Stimulated activated naive CD8-positive, alpha-beta T cell treated with anti-CD3 and anti-CD28 coated beads, Interleukin-15, Interleukin-2, amounts not matched to agents 100 ng/mL and 50 ng/mL, for 24 hours (primary cell): ENCODE measurements around the gene RAP1GAP2.
"Not testable (repeated sequence)": the region's sequence is repeated elsewhere in the genome, so short reads cannot be mapped to it uniquely, and the experiment has no call there.

Experiments
- H3K27ac Mint-ChIP-seq: one replicate; pipeline ENCODE4 v1.8.0; 2021; ENCODE audit warnings: mild to moderate bottlenecking, mixed read lengths
- H3K27me3 Mint-ChIP-seq: one replicate; pipeline ENCODE4 v1.8.0; 2021; ENCODE audit warnings: mixed read lengths
- H3K36me3 Mint-ChIP-seq: one replicate; pipeline ENCODE4 v1.8.0; 2021; ENCODE audit warnings: low read depth, mixed read lengths
- H3K4me1 Mint-ChIP-seq: one replicate; pipeline ENCODE4 v1.8.0; 2021; ENCODE audit warnings: low read depth, mixed read lengths
- H3K4me3 Mint-ChIP-seq: one replicate; pipeline ENCODE4 v1.8.0; 2021; ENCODE audit warnings: mild to moderate bottlenecking, mixed read lengths
- H3K9me3 Mint-ChIP-seq: one replicate; pipeline ENCODE4 v1.8.0; 2021; ENCODE audit warnings: mixed read lengths

The RAP1GAP2 gene

DNA sequence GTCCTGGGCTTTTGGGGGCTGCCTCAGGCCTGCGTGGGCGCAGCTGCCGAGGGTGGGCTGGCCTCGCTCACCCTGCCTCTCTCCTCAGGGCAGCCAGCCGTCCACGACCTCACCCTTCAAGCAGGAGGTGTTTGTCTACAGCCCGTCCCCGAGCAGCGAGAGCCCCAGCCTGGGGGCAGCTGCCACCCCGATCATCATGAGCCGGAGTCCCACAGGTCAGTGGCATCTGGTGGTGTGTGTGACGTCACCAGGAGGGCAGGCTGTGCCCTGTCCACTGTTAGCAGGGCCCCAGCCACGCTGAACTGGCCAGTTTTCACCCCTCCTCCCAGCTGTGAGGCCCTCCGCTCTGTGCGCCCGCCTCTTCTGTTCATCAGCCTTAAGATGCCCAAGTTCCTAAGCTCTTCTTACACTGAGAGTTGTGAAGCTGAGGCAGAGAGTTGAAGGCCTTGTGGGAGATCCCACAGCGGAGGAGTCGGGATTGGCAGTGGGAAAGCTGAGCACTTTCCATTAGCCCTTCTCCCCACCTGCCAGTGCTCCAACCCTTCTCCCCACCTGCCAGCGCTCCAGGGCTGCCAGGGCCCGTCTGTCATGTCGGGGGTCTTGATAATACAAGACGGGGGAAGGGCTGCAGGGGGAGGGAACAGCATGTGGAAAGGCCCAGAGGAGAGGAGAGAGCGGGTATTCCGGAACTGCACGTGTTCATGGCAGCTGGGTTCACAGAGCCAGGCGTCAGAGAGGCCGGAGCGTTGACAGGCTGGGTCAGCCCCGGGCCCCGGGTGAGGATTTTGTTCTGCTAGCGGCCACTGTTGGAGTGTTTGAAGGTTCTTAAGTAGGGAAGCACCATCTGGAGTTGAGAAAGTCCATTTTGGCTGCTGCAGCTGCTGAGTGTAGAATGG is 230.9 kb downstream of the RAP1GAP2 start:
- H3K4me3 Mint-ChIP-seq: no peak overlapping the region
- H3K9me3 Mint-ChIP-seq: peaks cover 15% of the 10 kb centered on the region
- H3K4me1 Mint-ChIP-seq: no peaks in the 10 kb centered on the region
- H3K36me3 Mint-ChIP-seq: peaks cover 26% of the 10 kb centered on the region
- H3K27me3 Mint-ChIP-seq: no peaks in the 10 kb centered on the region
- H3K27ac Mint-ChIP-seq: no peak overlapping the region

GRCh38 chr17:3027786-3028532 is 231.7 kb downstream of the RAP1GAP2 start:
- Mint-ChIP-seq H3K9me3 (peaks cover 9% of the 10 kb centered on the region), H3K4me3 (no peak overlapping the region), H3K36me3 (peaks cover 17% of the 10 kb centered on the region), H3K4me1 (no peaks in the 10 kb centered on the region), H3K27ac (no peak overlapping the region), H3K27me3 (no peaks in the 10 kb centered on the region)

- Mint-ChIP-seq H3K4me1 (no peaks in the 10 kb centered on the region), H3K27ac (no peak overlapping the region), H3K4me3 (no peak overlapping the region), H3K36me3 (peaks cover 7% of the 10 kb centered on the region), H3K9me3 (no peaks in the 10 kb centered on the region), H3K27me3 (no peaks in the 10 kb centered on the region)
These were observed 233.1 kb downstream of the RAP1GAP2 start for GRCh38 chr17:3029213-3029913.

- Mint-ChIP-seq H3K4me1 (no peaks in the 10 kb centered on the region), H3K4me3 (no peak overlapping the region), H3K27ac (no peak overlapping the region), H3K9me3 (no peaks in the 10 kb centered on the region), H3K36me3 (peaks cover 3% of the 10 kb centered on the region), H3K27me3 (no peaks in the 10 kb centered on the region)
These were observed 233.9 kb downstream of the RAP1GAP2 start for GRCh38 chr17:3030096-3030495.

- H3K27me3 Mint-ChIP-seq, H3K4me1 Mint-ChIP-seq, H3K9me3 Mint-ChIP-seq, H3K36me3 Mint-ChIP-seq, H3K27ac Mint-ChIP-seq, H3K4me3 Mint-ChIP-seq: not testable (repeated sequence)
These were observed 234.7 kb downstream of the RAP1GAP2 start for GRCh38 chr17:3030852-3031470.

- peaks cover 3% of the 10 kb centered on the region for H3K36me3 Mint-ChIP-seq
- H3K9me3 Mint-ChIP-seq: no peaks in the 10 kb centered on the region
- no peak overlapping the region for H3K4me3 Mint-ChIP-seq
- H3K27me3 Mint-ChIP-seq: no peaks in the 10 kb centered on the region
- no peak overlapping the region for H3K27ac Mint-ChIP-seq
- no peaks in the 10 kb centered on the region for H3K4me1 Mint-ChIP-seq
These were observed 236.3 kb downstream of the RAP1GAP2 start for GRCh38 chr17:3032258-3033247.

GRCh38 chr17:3033248-3033640 is 237.0 kb downstream of the RAP1GAP2 start:
- Mint-ChIP-seq H3K4me1 (no peaks in the 10 kb centered on the region), H3K4me3 (no peak overlapping the region), H3K27ac (no peak overlapping the region), H3K27me3 (no peaks in the 10 kb centered on the region), H3K9me3 (no peaks in the 10 kb centered on the region), H3K36me3 (peaks cover 3% of the 10 kb centered on the region)

DNA sequence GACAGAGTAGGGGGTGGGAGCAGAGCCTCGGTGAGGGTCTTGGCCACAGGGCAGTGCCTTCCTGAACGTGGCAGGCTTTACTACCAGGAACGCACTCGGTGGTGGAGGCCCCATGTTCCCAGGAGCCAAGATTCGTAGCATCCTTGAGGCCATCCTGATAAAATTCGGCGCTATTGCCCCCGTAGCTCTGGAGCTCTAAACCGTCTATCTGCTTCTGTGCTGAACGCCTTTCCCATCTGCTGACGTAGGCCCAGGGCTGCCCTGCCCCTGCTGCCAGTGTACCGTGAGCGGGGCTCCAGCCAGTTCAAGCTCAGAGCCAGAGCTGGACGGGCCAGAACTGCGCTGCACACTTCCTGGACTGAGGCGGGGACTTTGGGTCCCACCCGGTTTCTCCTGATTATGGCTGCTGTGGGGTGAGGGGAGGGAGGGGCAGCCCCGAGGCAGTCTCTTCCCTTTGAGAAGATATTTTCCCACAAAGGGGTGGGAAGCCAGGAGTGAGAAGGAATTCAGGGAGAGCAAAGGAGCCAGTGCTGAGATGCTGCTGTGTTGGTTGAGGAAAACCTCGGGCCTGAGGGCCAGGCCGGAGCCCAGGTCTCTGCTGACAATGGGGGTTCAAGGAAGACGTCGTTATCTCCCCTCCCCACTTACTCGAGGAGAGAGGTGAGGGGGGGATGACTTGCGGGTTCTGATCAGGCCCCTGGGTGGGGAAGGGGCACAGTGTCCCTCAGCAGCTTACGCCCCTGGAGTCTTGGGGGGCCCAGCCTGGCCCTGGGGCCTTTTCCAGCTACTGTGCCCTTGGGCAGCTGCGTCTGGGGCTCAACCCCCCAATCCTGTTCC is 237.7 kb downstream of the RAP1GAP2 start:
- Mint-ChIP-seq H3K27me3 (no peaks in the 10 kb centered on the region), H3K9me3 (no peaks in the 10 kb centered on the region), H3K36me3 (peaks cover 2% of the 10 kb centered on the region), H3K27ac (no peak overlapping the region), H3K4me1 (no peaks in the 10 kb centered on the region), H3K4me3 (no peak overlapping the region)

GRCh38 chr17:3034578-3034920 is 238.3 kb downstream of the RAP1GAP2 start:
- no peaks in the 10 kb centered on the region for H3K36me3 Mint-ChIP-seq
- no peaks in the 10 kb centered on the region for H3K27me3 Mint-ChIP-seq
- no peak overlapping the region for H3K4me3 Mint-ChIP-seq
- peaks cover under 1% of the 10 kb centered on the region for H3K4me1 Mint-ChIP-seq
- H3K9me3 Mint-ChIP-seq: no peaks in the 10 kb centered on the region
- no peak overlapping the region for H3K27ac Mint-ChIP-seq

DNA sequence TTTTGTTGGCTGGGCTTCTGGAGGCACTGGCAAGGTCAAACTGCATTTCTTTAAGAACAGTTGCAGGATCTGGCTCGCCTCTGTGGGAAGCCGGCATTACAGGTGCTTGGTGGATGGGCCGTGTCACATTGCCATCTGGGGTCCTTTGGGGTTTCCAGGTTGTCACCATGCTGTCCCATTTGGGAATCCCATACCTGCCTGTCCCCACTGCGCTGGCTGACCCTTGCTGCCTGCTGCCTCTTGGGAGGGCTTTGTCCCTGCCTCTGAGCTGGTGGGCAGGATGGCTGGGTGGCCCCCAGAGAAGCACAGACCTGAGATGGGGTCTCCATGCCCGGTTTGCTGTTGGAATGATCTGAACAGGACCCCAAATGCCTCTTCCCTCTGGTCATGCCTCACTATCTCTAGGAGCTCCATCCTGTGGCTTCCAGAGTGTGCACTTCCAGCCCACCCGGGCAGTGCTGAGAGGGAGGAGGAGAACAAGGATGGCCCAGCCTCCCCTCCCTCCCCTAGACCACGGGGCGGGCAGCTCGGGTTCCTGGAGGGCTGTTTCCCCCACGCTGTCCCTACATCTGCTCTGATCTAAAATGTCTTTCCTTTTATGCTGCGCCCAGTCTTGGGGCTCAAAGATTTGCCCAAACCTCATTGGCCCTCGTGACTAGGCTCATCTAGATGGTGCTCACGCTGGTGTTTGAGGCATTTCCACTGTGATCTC is 239.2 kb downstream of the RAP1GAP2 start:
- no peaks in the 10 kb centered on the region for H3K9me3 Mint-ChIP-seq
- H3K36me3 Mint-ChIP-seq: no peaks in the 10 kb centered on the region
- peaks cover 3% of the 10 kb centered on the region for H3K27me3 Mint-ChIP-seq
- no peak overlapping the region for H3K27ac Mint-ChIP-seq
- H3K4me1 Mint-ChIP-seq: peaks cover 3% of the 10 kb centered on the region
- H3K4me3 Mint-ChIP-seq: no peak overlapping the region

DNA sequence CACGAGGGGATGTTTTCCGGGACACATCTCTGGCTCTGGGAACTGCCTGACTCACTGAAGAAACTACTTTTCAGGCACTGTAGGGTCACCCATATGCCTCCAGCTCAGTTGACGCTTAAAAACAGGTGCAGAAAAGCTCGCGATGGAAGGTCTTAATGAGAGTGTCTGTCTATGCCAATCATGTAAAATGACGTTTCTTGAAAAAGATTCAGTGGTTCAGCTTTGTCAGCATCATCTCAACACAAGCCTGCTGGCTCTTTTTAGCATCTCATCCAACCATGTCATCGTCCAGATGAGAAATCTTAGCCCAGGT is 239.7 kb downstream of the RAP1GAP2 start:
- Mint-ChIP-seq H3K4me1 (peaks cover 3% of the 10 kb centered on the region), H3K36me3 (no peaks in the 10 kb centered on the region), H3K27ac (no peak overlapping the region), H3K9me3 (no peaks in the 10 kb centered on the region), H3K27me3 (peaks cover 3% of the 10 kb centered on the region), H3K4me3 (no peak overlapping the region)

DNA sequence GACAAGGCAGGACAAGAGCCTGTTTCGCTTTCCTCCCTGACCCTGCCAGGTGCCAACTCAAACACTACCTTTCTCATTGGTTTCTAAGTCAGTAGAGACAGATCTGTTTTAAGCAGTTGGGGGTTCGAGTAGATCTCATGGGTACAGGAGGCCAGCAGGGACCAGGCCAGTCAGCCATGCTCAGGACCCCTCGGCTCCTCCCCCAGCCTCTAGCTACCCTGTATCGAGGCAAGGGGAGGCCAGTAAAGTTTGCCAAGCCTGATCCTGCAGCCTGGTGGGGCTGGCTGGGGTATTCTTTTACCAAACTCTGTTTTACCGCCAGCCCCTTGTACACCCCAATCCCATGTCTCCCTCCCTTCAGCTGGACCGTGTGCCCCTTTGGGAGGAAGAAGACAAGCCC is 240.6 kb downstream of the RAP1GAP2 start:
- H3K27ac Mint-ChIP-seq: no peak overlapping the region
- H3K9me3 Mint-ChIP-seq: no peaks in the 10 kb centered on the region
- peaks cover 3% of the 10 kb centered on the region for H3K4me1 Mint-ChIP-seq
- H3K36me3 Mint-ChIP-seq: no peaks in the 10 kb centered on the region
- no peak overlapping the region for H3K4me3 Mint-ChIP-seq
- H3K27me3 Mint-ChIP-seq: peaks cover 3% of the 10 kb centered on the region

GRCh38 chr17:3037259-3037658 is 241.0 kb downstream of the RAP1GAP2 start:
- H3K4me1 Mint-ChIP-seq: peaks cover 3% of the 10 kb centered on the region
- H3K4me3 Mint-ChIP-seq: no peak overlapping the region
- peaks cover 3% of the 10 kb centered on the region for H3K9me3 Mint-ChIP-seq
- peaks cover 5% of the 10 kb centered on the region for H3K27me3 Mint-ChIP-seq
- no peaks in the 10 kb centered on the region for H3K36me3 Mint-ChIP-seq
- H3K27ac Mint-ChIP-seq: no peak overlapping the region
